Stimulated activated CD8-positive, alpha-beta memory T cell treated with anti-CD3 and anti-CD28 coated beads, Interleukin-7, amount 100 ng/mL, for 1 hour (primary cell): ENCODE data around the gene PLEKHN1.

Experiments
- DNase-seq, 2 donors: peaks; one replicate each; pipeline ENCODE4 v3.0.0-alpha.2; 2020; ENCODE audit warnings: low read depth in 2 of 2

Gene PLEKHN1

GRCh38 chr1:966135-966703, at the start of gene PLEKHN1:
PLEKHN1 (plus strand) TSS chr1:966482; CDS start chr1:966532, 50 bp downstream.
- DNase-seq = no peak

GRCh38 chr1:917076-917459, 49.2 kb upstream of the PLEKHN1 start:
- DNase-seq = no peak

- DNase-seq = no peak
These were observed 48.7 kb upstream of the PLEKHN1 start for GRCh38 chr1:917466-918091.

GRCh38 chr1:918353-918752, 47.9 kb upstream of the PLEKHN1 start:
- no peak for DNase-seq

- DNase-seq = no peak
These were observed 47.4 kb upstream of the PLEKHN1 start for GRCh38 chr1:918843-919242.

GRCh38 chr1:919271-919872, 46.9 kb upstream of the PLEKHN1 start:
- no peak for DNase-seq

- DNase-seq = no peak
These were observed 46.3 kb upstream of the PLEKHN1 start for GRCh38 chr1:920010-920409.

- no peak for DNase-seq
These were observed 45.8 kb upstream of the PLEKHN1 start for GRCh38 chr1:920521-920920.

- DNase-seq = no peak
These were observed 45.1 kb upstream of the PLEKHN1 start for GRCh38 chr1:921011-921837.

GRCh38 chr1:923131-923990, 42.9 kb upstream of the PLEKHN1 start, which contains the start of gene SAMD11:
SAMD11 (plus strand) TSS chr1:923923; CDS start chr1:924432, 509 bp downstream.
- peak; percentile 29 to 31 for DNase-seq

- DNase-seq = no peak
These were observed 42.2 kb upstream of the PLEKHN1 start for GRCh38 chr1:923991-924655.

GRCh38 chr1:924656-925560, 41.4 kb upstream of the PLEKHN1 start:
- DNase-seq = no peak

- no peak for DNase-seq
These were observed 40.5 kb upstream of the PLEKHN1 start for GRCh38 chr1:925561-926421.

GRCh38 chr1:927234-927633, 39.0 kb upstream of the PLEKHN1 start:
- no peak for DNase-seq

GRCh38 chr1:927748-928147, 38.5 kb upstream of the PLEKHN1 start:
- DNase-seq = no peak

GRCh38 chr1:928825-929661, 37.2 kb upstream of the PLEKHN1 start:
- no peak for DNase-seq

- DNase-seq = no peak
These were observed 36.3 kb upstream of the PLEKHN1 start for GRCh38 chr1:929712-930632.
